Measurements from ENCODE around the gene CYFIP1. TPM values are rescaled to one million over a fixed set of nuclear protein-coding genes. Genes with fewer than 3 reads are reported as not detected.

CYFIP1 gene
- total RNA-seq, 1 experiment from 2014 or later, result 159 TPM

GRCh38 chr15:22960556-22960955 lies 19.6 kb downstream of the CYFIP1 start:
- intact Hi-C loops (cut with micrococcal nuclease; ENCODE audit: unreplicated experiment) (no loop called here), in situ Hi-C loops (cut with HindIII; ENCODE audit: low pct_unique_long_range_greater_than_20kb, low sequenced_read_pairs) (no loop called here)
- no TSS peak for BruUV-seq (replicated peaks)
- DNase-seq (ENCODE audit: low read depth, low spot score) (no peak), ATAC-seq (no peak)
- Histone ChIP-seq H3K4me3 (ENCODE audit: low read depth in 2 of 2, low read length in 2 of 2) (no peak overlapping the region), H3K27me3 (ENCODE audit: control insufficient read depth, insufficient read depth, low read length) (no peaks in the 10 kb centered on the region), H3K36me3 (ENCODE audit: control insufficient read depth, insufficient read depth, low read length) (no peaks in the 10 kb centered on the region), H3K9me3 (ENCODE audit: control insufficient read depth, insufficient read depth, low read depth, low read length) (no peaks in the 10 kb centered on the region), H3K27ac (ENCODE audit: low read length) (no peak overlapping the region), H3K4me1 (ENCODE audit: control insufficient read depth, insufficient read depth, low read length) (peaks cover 32% of the 10 kb centered on the region)
- POLR2A ChIA-PET, result no interaction called here
- TF ChIP-seq REST (IDR thresholded peaks at IDR 0.05; ENCODE audit: insufficient read depth in 1 of 2, low read depth in 2 of 2, low read length in 1 of 2), result no peak
- no peak for TF ChIP-seq CTCF (IDR thresholded peaks at IDR 0.05)
- TF ChIP-seq POLR2AphosphoS5 (IDR thresholded peaks at IDR 0.05; ENCODE audit: low read depth, low read length), result no peak
- TF ChIP-seq SIN3A (IDR thresholded peaks at IDR 0.05; ENCODE audit: borderline replicate concordance, insufficient read depth, low read depth, low read length), result no peak
- TF ChIP-seq TCF7L2 (IDR thresholded peaks at IDR 0.05; ENCODE audit: low read depth, low read length), result no peak
- CTCF ChIA-PET, result no interaction called here

GRCh38 chr15:22960126-22960525 lies 20.0 kb downstream of the CYFIP1 start:
- no peaks in the 10 kb centered on the region for H3K27me3 ChIP-seq (ENCODE audit: control insufficient read depth, insufficient read depth, low read length)
- CTCF ChIA-PET, result no interaction called here
- intact Hi-C loops (cut with micrococcal nuclease; ENCODE audit: unreplicated experiment) (no loop called here), in situ Hi-C loops (cut with HindIII; ENCODE audit: low pct_unique_long_range_greater_than_20kb, low sequenced_read_pairs) (no loop called here)
- H3K36me3 ChIP-seq (ENCODE audit: control insufficient read depth, insufficient read depth, low read length), result no peaks in the 10 kb centered on the region
- no peak overlapping the region for H3K27ac ChIP-seq (ENCODE audit: low read length)
- no peaks in the 10 kb centered on the region for H3K9me3 ChIP-seq (ENCODE audit: control insufficient read depth, insufficient read depth, low read depth, low read length)
- TF ChIP-seq CTCF (IDR thresholded peaks at IDR 0.05), result no peak
- no peak for TF ChIP-seq REST (IDR thresholded peaks at IDR 0.05; ENCODE audit: insufficient read depth in 1 of 2, low read depth in 2 of 2, low read length in 1 of 2)
- no peak for TF ChIP-seq SIN3A (IDR thresholded peaks at IDR 0.05; ENCODE audit: borderline replicate concordance, insufficient read depth, low read depth, low read length)
- TF ChIP-seq POLR2AphosphoS5 (IDR thresholded peaks at IDR 0.05; ENCODE audit: low read depth, low read length), result no peak
- TF ChIP-seq TCF7L2 (IDR thresholded peaks at IDR 0.05; ENCODE audit: low read depth, low read length), result no peak
- DNase-seq (ENCODE audit: low read depth, low spot score), result no peak
- H3K4me1 ChIP-seq (ENCODE audit: control insufficient read depth, insufficient read depth, low read length), result peaks cover 28% of the 10 kb centered on the region
- no peak overlapping the region for H3K4me3 ChIP-seq (ENCODE audit: low read depth in 2 of 2, low read length in 2 of 2)
- BruUV-seq (replicated peaks), result no TSS peak
- POLR2A ChIA-PET, result no interaction called here
- ATAC-seq, result no peak
